Heart left ventricle (tissue), 16 donors: ENCODE results near the gene SLC22A23. TPM values are rescaled to one million over a fixed set of nuclear protein-coding genes. Genes with fewer than 3 reads are reported as not detected.

ENCODE experiments used
- ATAC-seq, 4 donors: fragments of 200-7000 bp; cut with Tn5 transposase; one replicate each; pipeline ENCODE4 v1.9.1; 2020 to 2022; ENCODE audit warnings: moderate library complexity in 4 of 4, mild to moderate bottlenecking in 3 of 4, moderate number of reproducible peaks in 1 of 4
- DNase-seq, 5 donors: peaks; one replicate each; pipeline ENCODE4 v3.0.0-alpha.2; 2020
- H3K27ac ChIP-seq, 12 donors: fragments of 200-600 bp; sonication (generic) in 4 of 12; one replicate each; pipeline versions ENCODE4 v1.5.0 to v1.8.0; 2016 to 2022; ENCODE audit warnings: mild to moderate bottlenecking in 2 of 12
- H3K27me3 ChIP-seq, 9 donors: fragments of 200-600 bp; sonication (generic) in 2 of 9; one replicate each; pipeline versions ENCODE4 v1.5.1 to v1.8.0; 2016 to 2022; ENCODE audit warnings: mild to moderate bottlenecking in 3 of 9
- H3K36me3 ChIP-seq, 9 donors: fragments of 200-600 bp; sonication (generic) in 2 of 9; one replicate each; pipeline versions ENCODE4 v1.5.0 to v1.8.0; 2018 to 2022; ENCODE audit warnings: mild to moderate bottlenecking in 2 of 9
- H3K4me1 ChIP-seq, 12 donors: fragments of 200-600 bp; sonication (generic) in 4 of 12; one replicate each; pipeline versions ENCODE4 v1.5.0 to v1.8.0; 2016 to 2022; ENCODE audit warnings: mild to moderate bottlenecking in 3 of 12
- H3K4me3 ChIP-seq, 12 donors: fragments of 200-600 bp; sonication (generic) in 4 of 12; one replicate each; pipeline versions ENCODE4 v1.5.0 to v1.8.0; 2017 to 2022; ENCODE audit warnings: mild to moderate bottlenecking in 9 of 12, moderate library complexity in 4 of 12
- H3K9me3 ChIP-seq, 12 donors: fragments of 200-600 bp; sonication (generic) in 4 of 12; one replicate each; pipeline versions ENCODE4 v1.5.0 to v1.8.0; 2016 to 2022; ENCODE audit warnings: mild to moderate bottlenecking in 1 of 12
- POLR2A ChIP-seq, 2 donors: fragments of 450-650 bp; IDR thresholded peaks; one replicate each; pipeline ENCODE4 v1.6.1; 2017; ENCODE audit warnings: antibody characterized with exemption in 2 of 2, mild to moderate bottlenecking in 2 of 2, moderate library complexity in 2 of 2
- WGBS, 4 donors: extraction: QIAGEN DNeasy Blood & Tissue Kit in 2 of 4; methylation state at CpG; one replicate each; pipeline versions ENCODE4 v1.1.5 to v1.1.7; 2013 to 2018; 5-methylcytosine and 5-hydroxymethylcytosine counted together
- intact Hi-C, 10 donors: fragments of 100-400 bp; cut with DNase I; formaldehyde crosslinking; loops; one replicate each; pipeline versions ENCODE4 v1.11.1 to v1.14.2; 2022
- polyA plus RNA-seq, 2 donors: library from polyadenylated mRNA; stranded (reverse); fragments of 200-250 nt; gene quantifications; one replicate each; pipeline ENCODE4 v1.2.3, GENCODE V29; 2013
- total RNA-seq, 9 donors: library from RNA; depleted of rRNA in 2 of 9; stranded (reverse); fragments of >200 nt in 2 of 9; fragmentation: NEBNext Ultra II Directional in 3 of 9; extraction: Animal tissue kit (Norgen Biotek cat#: 25700) in 3 of 9; gene quantifications; one replicate each; pipeline versions ENCODE4 v1.1.0 to v1.2.4, GENCODE V29; 2016 to 2023
- TF ChIP-seq, protein P1 (sequence below), 12 donors: fragments of 200-600 bp; sonication (generic) in 4 of 12; IDR thresholded peaks; one replicate each; pipeline versions ENCODE4 v1.5.0 to v1.8.0; 2018 to 2022; ENCODE audit warnings: antibody characterized with exemption in 12 of 12, mild to moderate bottlenecking in 5 of 12
- donor health status: ischemic (EF 13 %, LVEDD 7.1; RV severe dilation, severe dysfunction).
- donor health status: healthy with polysubstance abuse.
- donor health status: DM: no; HTN: yes; CAD: no.
- donor health status: DM: no; HTN: no; CAD: no.
- donor health status: ischemic (EF 25% LVEDD 6.9; RV normal size, moderate dysfunction).
- donor health status: ischemic (EF 25% LVEDD 5.7; RV mildly dilated, moderate dysfunction).
- donor health status: healthy.
- donor health status: DM: yes; HTN: yes; CAD: no.
- donor health status: ischemic (EF 35%, LVEDD 5.7; RV mildly dilated, moderate dysfunction).
- donor health status: nonischemic (EF 11% LVEDD 7.7; RV severe dilation, severe dysfunction).
- donor health status: DM: yes; HTN: yes; CAD: no.
- donor health status: PGD.
- donor health status: ischemic (EF 29% LVEDD 5.4; RV normal size, mild dysfunction).
- donor health status: nonischemic (EF 23%, LVEDD 6.1; RV moderate dilation, normal function).

The SLC22A23 gene
- total and polyA plus RNA-seq, 11 donors = 2.9 to 12.4 (median 5.2) TPM

DNA sequence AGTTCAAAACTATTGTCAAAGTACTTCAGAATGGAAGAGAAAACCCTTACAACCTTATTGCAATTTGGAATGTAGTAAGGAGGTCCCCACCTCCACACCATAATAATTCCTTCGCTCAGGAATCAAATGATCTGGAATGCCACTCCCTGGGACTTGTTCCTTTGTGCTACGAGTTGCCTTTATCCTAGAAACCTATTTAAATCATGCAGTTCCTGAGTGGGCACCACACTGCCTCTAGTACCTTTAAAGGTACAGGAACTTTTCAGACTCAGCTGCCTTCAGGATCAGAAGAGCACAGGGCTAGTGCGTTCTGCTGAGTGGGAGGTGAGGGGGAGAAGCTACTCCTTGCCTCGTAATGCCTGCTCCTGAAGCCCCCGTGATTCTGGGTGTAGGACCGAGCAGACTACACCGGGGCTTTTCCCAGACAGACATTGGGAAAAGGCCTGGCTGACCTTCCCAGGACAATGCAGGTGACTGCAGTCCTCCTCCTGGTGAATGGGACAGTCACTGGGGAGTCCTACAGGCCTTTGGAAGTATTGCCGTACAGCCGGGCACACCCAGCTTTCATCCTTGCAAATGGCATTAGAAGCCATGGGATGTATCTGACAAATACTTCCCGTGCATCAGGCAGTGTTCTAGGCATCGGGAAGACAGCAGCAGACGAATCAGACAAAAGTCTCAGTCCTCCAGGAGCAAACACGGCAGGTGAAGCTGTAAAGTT is 217.6 kb downstream of the SLC22A23 start:
- peaks cover 0 to 19% (median 7%) of the 10 kb centered on the region in 9 donors for H3K27me3 ChIP-seq
- 77 to 84% (median 84%) methylated on average over 13 of the region's 13 CpGs for WGBS, 4 donors
- H3K36me3 ChIP-seq = no peaks in the 10 kb centered on the region
- H3K9me3 ChIP-seq = no peaks in the 10 kb centered on the region
- intact Hi-C loops = no loop called here
- ATAC-seq = no peak
- H3K4me3 ChIP-seq = no peak overlapping the region
- TF ChIP-seq POLR2A (IDR thresholded peaks at IDR 0.05) = no peak
- TF ChIP-seq, protein P1, sequence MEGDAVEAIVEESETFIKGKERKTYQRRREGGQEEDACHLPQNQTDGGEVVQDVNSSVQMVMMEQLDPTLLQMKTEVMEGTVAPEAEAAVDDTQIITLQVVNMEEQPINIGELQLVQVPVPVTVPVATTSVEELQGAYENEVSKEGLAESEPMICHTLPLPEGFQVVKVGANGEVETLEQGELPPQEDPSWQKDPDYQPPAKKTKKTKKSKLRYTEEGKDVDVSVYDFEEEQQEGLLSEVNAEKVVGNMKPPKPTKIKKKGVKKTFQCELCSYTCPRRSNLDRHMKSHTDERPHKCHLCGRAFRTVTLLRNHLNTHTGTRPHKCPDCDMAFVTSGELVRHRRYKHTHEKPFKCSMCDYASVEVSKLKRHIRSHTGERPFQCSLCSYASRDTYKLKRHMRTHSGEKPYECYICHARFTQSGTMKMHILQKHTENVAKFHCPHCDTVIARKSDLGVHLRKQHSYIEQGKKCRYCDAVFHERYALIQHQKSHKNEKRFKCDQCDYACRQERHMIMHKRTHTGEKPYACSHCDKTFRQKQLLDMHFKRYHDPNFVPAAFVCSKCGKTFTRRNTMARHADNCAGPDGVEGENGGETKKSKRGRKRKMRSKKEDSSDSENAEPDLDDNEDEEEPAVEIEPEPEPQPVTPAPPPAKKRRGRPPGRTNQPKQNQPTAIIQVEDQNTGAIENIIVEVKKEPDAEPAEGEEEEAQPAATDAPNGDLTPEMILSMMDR (IDR thresholded peaks at IDR 0.05) = peak in 1 of 12 donors; percentile 8
- H3K27ac ChIP-seq = no peak overlapping the region
- H3K4me1 ChIP-seq = no peaks in the 10 kb centered on the region
- DNase-seq = no peak

DNA sequence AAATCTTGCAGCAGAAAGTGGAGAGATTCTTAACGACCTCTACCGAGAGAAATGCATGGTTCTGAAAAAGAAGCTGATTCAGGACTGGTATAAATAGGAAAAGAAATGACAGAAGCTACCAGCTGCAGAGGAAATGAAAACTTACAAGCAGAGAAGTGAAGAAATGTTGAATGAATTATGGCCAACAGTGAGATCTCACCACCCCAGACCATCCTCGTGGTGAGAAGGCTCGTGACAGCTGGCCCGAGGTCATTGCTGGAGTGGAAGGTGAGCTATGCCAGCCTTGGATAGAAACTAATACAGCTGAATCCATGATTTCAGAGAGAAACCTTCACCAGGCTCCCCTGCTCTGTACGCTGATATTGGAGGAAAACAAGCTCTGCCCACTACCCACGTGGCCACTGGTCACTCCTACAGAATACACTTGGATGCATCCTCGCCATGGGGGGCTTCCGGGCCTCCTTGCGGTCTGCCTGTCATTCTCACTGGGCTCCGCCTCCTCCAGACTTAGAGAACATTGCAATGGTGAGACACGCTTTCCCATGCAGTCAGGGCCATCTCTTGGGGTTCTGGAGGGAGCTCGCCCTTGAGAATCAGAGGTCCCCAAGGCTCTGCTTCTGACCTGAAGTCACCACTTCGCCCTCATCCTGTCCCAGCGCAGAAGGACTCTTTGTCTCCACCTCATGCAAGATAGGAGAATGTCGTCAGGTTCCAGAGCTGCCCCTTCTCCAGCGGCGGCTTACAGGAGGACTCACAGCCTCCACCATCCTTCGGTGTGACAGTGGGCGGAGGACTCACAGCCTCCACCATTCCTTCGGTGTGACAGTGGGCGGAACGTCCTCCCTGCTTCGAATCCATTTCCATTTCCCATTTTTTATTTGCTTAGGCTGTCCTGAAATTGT is 218.8 kb downstream of the SLC22A23 start:
- no peak for DNase-seq
- Histone ChIP-seq H3K27ac (no peak overlapping the region), H3K36me3 (no peaks in the 10 kb centered on the region), H3K4me3 (no peak overlapping the region), H3K27me3 (peaks cover 0 to 32% (median 17%) of the 10 kb centered on the region in 9 donors), H3K9me3 (no peaks in the 10 kb centered on the region), H3K4me1 (no peaks in the 10 kb centered on the region)
- WGBS, 4 donors = 80 to 83% (median 83%) methylated on average over 24 of the region's 24 CpGs
- intact Hi-C loops = no loop called here
- ATAC-seq = peak in 1 of 4 donors; percentile 27
- TF ChIP-seq, protein P1 (IDR thresholded peaks at IDR 0.05) = no peak
- TF ChIP-seq POLR2A (IDR thresholded peaks at IDR 0.05) = no peak

DNA sequence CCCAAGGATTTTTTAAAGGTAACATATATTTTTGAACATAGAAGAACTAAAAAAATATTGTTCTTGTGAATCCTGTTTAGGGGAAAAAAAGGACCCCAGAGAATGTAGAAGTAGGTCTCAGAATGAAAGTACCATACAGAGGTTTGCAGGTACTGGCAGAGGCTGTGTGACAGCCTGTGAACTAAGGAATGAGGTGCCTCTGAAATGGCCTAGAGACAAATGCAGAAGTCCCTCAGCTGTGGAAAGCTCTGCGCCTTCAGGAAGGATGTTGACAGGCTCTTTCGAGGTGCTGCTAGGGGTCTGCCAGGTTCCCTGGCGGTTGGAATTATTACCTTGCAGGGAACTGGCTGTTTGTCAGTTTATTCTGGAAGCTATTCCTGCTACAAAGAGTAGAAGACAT is 220.8 kb downstream of the SLC22A23 start:
- DNase-seq (no peak), ATAC-seq (no peak)
- peaks cover 0 to 14% (median 6%) of the 10 kb centered on the region in 12 donors for H3K4me1 ChIP-seq
- peaks cover 0 to 47% (median 17%) of the 10 kb centered on the region in 9 donors for H3K27me3 ChIP-seq
- WGBS, 4 donors = 67 to 80% (median 69%) methylated on average over 3 of the region's 3 CpGs
- no peaks in the 10 kb centered on the region for H3K9me3 ChIP-seq
- intact Hi-C loops = no loop called here
- no peaks in the 10 kb centered on the region for H3K36me3 ChIP-seq
- H3K4me3 ChIP-seq = no peak overlapping the region
- no peak overlapping the region for H3K27ac ChIP-seq
- TF ChIP-seq POLR2A (IDR thresholded peaks at IDR 0.05) = no peak
- TF ChIP-seq, protein P1 (IDR thresholded peaks at IDR 0.05) = no peak

- ATAC-seq (no peak), DNase-seq (no peak)
- Histone ChIP-seq H3K36me3 (no peaks in the 10 kb centered on the region), H3K27ac (no peak overlapping the region), H3K4me3 (no peak overlapping the region), H3K4me1 (peaks cover 0 to 16% (median 6%) of the 10 kb centered on the region in 12 donors), H3K27me3 (peaks cover 0 to 52% (median 21%) of the 10 kb centered on the region in 9 donors), H3K9me3 (no peaks in the 10 kb centered on the region)
- TF ChIP-seq, protein P1 (IDR thresholded peaks at IDR 0.05) = no peak
- no peak for TF ChIP-seq POLR2A (IDR thresholded peaks at IDR 0.05)
- intact Hi-C loops = no loop called here
- 88 to 99% (median 98%) methylated on average over 2 of the region's 2 CpGs for WGBS, 4 donors
Observed at GRCh38 chr6:3235486-3235885, 221.4 kb downstream of the SLC22A23 start.
